SK-N-SH (cell line): ENCODE results near the gene SEZ6. TPM values are rescaled to one million over a fixed set of nuclear protein-coding genes. Genes with fewer than 3 reads are reported as not detected.

ENCODE experiments used
- CTCF ChIA-PET: fragments of 300-600, 350-600 bp; formaldehyde crosslinking; extraction: SDS; loops from one replicate; lab custom pipeline; 2021; lab: Yijun Ruan, JAX
- POLR2A ChIA-PET: fragments of 350-600 bp; sonication (Branson Sonifier 250); formaldehyde crosslinking; extraction: SDS; loops from one replicate; lab custom pipeline; 2020; ENCODE audit warnings: antibody characterized with exemption, inconsistent platforms; lab: Yijun Ruan, JAX
- DNase-seq: peaks from one replicate; pipeline ENCODE4 v3.0.0; 2012
- H2AFZ ChIP-seq: fragments of 200-600 bp; sonication (generic); 2 replicates; pipeline ENCODE4 v1.8.1; 2016; ENCODE audit warnings: antibody characterized with exemption, mild to moderate bottlenecking, low read depth
- H3F3A ChIP-seq: fragments of 200-600 bp; sonication (generic); replicated peaks from 2 replicates; pipeline ENCODE3; 2016; ENCODE audit warnings: antibody characterized with exemption, mild to moderate bottlenecking; ENCODE audit not compliant: insufficient read depth
- H3K27ac ChIP-seq, 2 experiments: fragments of 200-500 bp in 1 of 2; fragments of 200-600 bp in 1 of 2; sonication (Bioruptor generic) in 1 of 2; sonication (generic), shearing (Covaris generic) in 1 of 2; 2 replicates each; pipeline versions ENCODE4 v1.5.1 to v1.6.1; 2014 to 2016; ENCODE audit warnings: low read depth in 2 of 2, inconsistent platforms in 1 of 2, low read length in 1 of 2, mild to moderate bottlenecking in 1 of 2, mixed read lengths in 1 of 2
- H3K27me3 ChIP-seq: fragments of 200-600 bp; sonication (generic), shearing (Covaris generic); 2 replicates; pipeline ENCODE4 v1.6.1; 2016; ENCODE audit warnings: mixed run types; ENCODE audit not compliant: insufficient read depth
- H3K36me3 ChIP-seq, 2 experiments: fragments of 200-500 bp in 1 of 2; fragments of 200-600 bp in 1 of 2; sonication (Bioruptor generic) in 1 of 2; sonication (generic) in 1 of 2; replicated peaks in 1 of 2; 2 replicates each; pipeline versions ENCODE3 to v1.5.1; 2014 to 2016; ENCODE audit warnings: low read length in 1 of 2, mild to moderate bottlenecking in 1 of 2; ENCODE audit not compliant: insufficient read depth in 2 of 2, control insufficient read depth in 1 of 2
- H3K4me1 ChIP-seq, 2 experiments: fragments of 200-500 bp in 1 of 2; fragments of 200-600 bp in 1 of 2; sonication (Bioruptor generic) in 1 of 2; sonication (generic), shearing (Covaris generic) in 1 of 2; 2 replicates each; pipeline versions ENCODE4 v1.5.1 to v1.6.1; 2014 to 2016; ENCODE audit warnings: low read depth in 1 of 2, low read length in 1 of 2, mixed run types in 1 of 2; ENCODE audit not compliant: insufficient read depth in 2 of 2, control insufficient read depth in 1 of 2
- H3K4me2 ChIP-seq: fragments of 200-600 bp; sonication (generic), shearing (Covaris generic); 2 replicates; pipeline ENCODE4 v1.6.1; 2017; ENCODE audit warnings: mixed run types
- H3K4me3 ChIP-seq, 2 experiments: fragments of 200-500 bp in 1 of 2; fragments of 200-600 bp in 1 of 2; sonication (Bioruptor generic) in 1 of 2; sonication (generic), shearing (Covaris generic) in 1 of 2; 2 replicates each; pipeline versions ENCODE4 v1.5.1 to v1.8.1; 2014 to 2016; ENCODE audit warnings: low read depth in 2 of 2, inconsistent platforms in 1 of 2, low read length in 1 of 2, mild to moderate bottlenecking in 1 of 2, mixed read lengths in 1 of 2, moderate library complexity in 1 of 2
- H3K79me2 ChIP-seq: fragments of 200-600 bp; sonication (generic); 2 replicates; pipeline ENCODE4 v1.8.1; 2017; ENCODE audit warnings: mild to moderate bottlenecking; ENCODE audit not compliant: insufficient read depth
- H3K9ac ChIP-seq: fragments of 200-600 bp; sonication (generic); 2 replicates; pipeline ENCODE4 v1.6.1; 2017; ENCODE audit warnings: mixed run types
- H3K9me2 ChIP-seq: fragments of 200-600 bp; sonication (generic); 2 replicates; pipeline ENCODE4 v1.6.1; 2017; ENCODE audit warnings: mixed run types
- H3K9me3 ChIP-seq: fragments of 200-600 bp; sonication (generic); 2 replicates; pipeline ENCODE4 v1.6.1; 2017; ENCODE audit warnings: mixed run types, mild to moderate bottlenecking, moderate library complexity
- H4K20me1 ChIP-seq: fragments of 200-600 bp; sonication (generic); 2 replicates; pipeline ENCODE4 v1.6.1; 2017; ENCODE audit warnings: mild to moderate bottlenecking, mixed run types; ENCODE audit not compliant: insufficient read depth
- EP300 ChIP-seq, 2 experiments: IDR thresholded peaks; 2 replicates each; pipeline versions ENCODE4 v1.4.0 to v1.6.1; 2012; ENCODE audit warnings: borderline replicate concordance in 1 of 2, low read depth in 1 of 2, low read length in 1 of 2
- FOSL2 ChIP-seq: IDR thresholded peaks from 2 replicates; pipeline ENCODE4 v1.4.0; 2012; ENCODE audit warnings: low read depth, mild to moderate bottlenecking, moderate library complexity, borderline replicate concordance
- FOXJ3 ChIP-seq: sonication (generic); formaldehyde crosslinking; IDR thresholded peaks from 2 replicates; pipeline ENCODE4 v1.5.1; 2020; ENCODE audit warnings: mild to moderate bottlenecking, missing genetic modification reagents
- FOXM1 ChIP-seq: IDR thresholded peaks from 2 replicates; pipeline ENCODE4 v1.4.0; 2012; ENCODE audit warnings: low read depth, mild to moderate bottlenecking
- GABPA ChIP-seq: IDR thresholded peaks from 2 replicates; pipeline ENCODE4 v1.4.0; 2012; ENCODE audit warnings: low read depth, mild to moderate bottlenecking
- JUND ChIP-seq: IDR thresholded peaks from 2 replicates; pipeline ENCODE4 v1.4.0; 2012
- MEF2A ChIP-seq: IDR thresholded peaks from 2 replicates; pipeline ENCODE4 v1.4.0; 2012; ENCODE audit warnings: low read depth, borderline replicate concordance
- NFIC ChIP-seq: IDR thresholded peaks from 2 replicates; pipeline ENCODE4 v1.4.0; 2012; ENCODE audit warnings: borderline replicate concordance
- NRF1 ChIP-seq: IDR thresholded peaks from 2 replicates; pipeline ENCODE4 v1.6.1; 2012; ENCODE audit warnings: low read depth, mild to moderate bottlenecking, low read length
- PBX3 ChIP-seq: IDR thresholded peaks from 2 replicates; pipeline ENCODE4; 2012
- RFX5 ChIP-seq: IDR thresholded peaks from 2 replicates; pipeline ENCODE4 v1.6.1; 2012; ENCODE audit warnings: mild to moderate bottlenecking, improper control_type of control experiment, low read length
- SIN3A ChIP-seq: IDR thresholded peaks from 2 replicates; pipeline ENCODE4 v1.6.1; 2012; ENCODE audit warnings: low read depth, mild to moderate bottlenecking, low read length, moderate library complexity, borderline replicate concordance
- TAF1 ChIP-seq: IDR thresholded peaks from 2 replicates; pipeline ENCODE4 v1.6.1; 2012; ENCODE audit warnings: low read depth, mild to moderate bottlenecking, low read length, moderate library complexity, borderline replicate concordance
- TEAD4 ChIP-seq: IDR thresholded peaks from 2 replicates; pipeline ENCODE4 v1.4.0; 2012; ENCODE audit warnings: mild to moderate bottlenecking, borderline replicate concordance; ENCODE audit not compliant: insufficient read depth
- USF1 ChIP-seq: IDR thresholded peaks from 2 replicates; pipeline ENCODE4 v1.4.0; 2012; ENCODE audit warnings: low read depth, borderline replicate concordance
- ZBTB33 ChIP-seq: IDR thresholded peaks from 2 replicates; pipeline ENCODE4 v1.4.0; 2012; ENCODE audit warnings: low read depth, borderline replicate concordance
- WGBS: methylation state at CpG from one replicate; pipeline ENCODE4 v1.1.6; 2017; ENCODE audit warnings: low lambda C conversion rate; 5-methylcytosine and 5-hydroxymethylcytosine counted together
- polyA plus RNA-seq, 3 experiments: library from polyadenylated mRNA; depleted of rRNA; stranded (reverse); fragments of >200 nt; gene quantifications; 2 replicates each; pipeline ENCODE4 v1.2.3, GENCODE V29; 2012

SEZ6 gene
- polyA plus RNA-seq, 1 of the 3 experiments (the other 2 are of a cell fraction), result 0.12 TPM

GRCh38 chr17:29041091-29041490 lies 35.3 kb upstream of the SEZ6 start:
- no peaks in the 10 kb centered on the region for H3K36me3 ChIP-seq
- H3K9me3 ChIP-seq, result no peaks in the 10 kb centered on the region
- DNase-seq, result no peak
- H3K4me2 ChIP-seq, result no peak overlapping the region
- no peak for TF ChIP-seq NFIC
- TF ChIP-seq MEF2A, result no peak
- TF ChIP-seq EP300 (IDR thresholded peaks at IDR 0.05; ENCODE audit: borderline replicate concordance in 1 of 2, low read depth in 1 of 2, low read length in 1 of 2), result no peak
- no peak for TF ChIP-seq ZBTB33
- TF ChIP-seq FOXJ3, result no peak
- no peak for TF ChIP-seq RFX5
- TF ChIP-seq FOXM1, result no peak
- no peak for TF ChIP-seq GABPA
- no peak for TF ChIP-seq NRF1
- TF ChIP-seq JUND, result no peak
- TF ChIP-seq TEAD4, result no peak
- peaks cover 12% of the 10 kb centered on the region for H3F3A ChIP-seq
- no peak overlapping the region for H3K4me3 ChIP-seq
- ChIA-PET POLR2A (no interaction called here), CTCF (interaction anchor here (0.9 to 13.8 kb wide), 5 partner anchors 14 to 87 kb away, joined by 3 to 180 read pairs (median 5); no protein-coding TSS in a partner anchor)
- no peak overlapping the region for H2AFZ ChIP-seq
- H3K9ac ChIP-seq, result no peak overlapping the region
- no peaks in the 10 kb centered on the region for H3K79me2 ChIP-seq
- no peak overlapping the region for H3K27ac ChIP-seq
- H3K9me2 ChIP-seq, result no peaks in the 10 kb centered on the region
- no peaks in the 10 kb centered on the region for H4K20me1 ChIP-seq
- H3K4me1 ChIP-seq, result peaks cover 40 to 43% of the 10 kb centered on the region in 2 experiments; a peak in 3 of 4 replicates
- WGBS, result 94% methylated on average over 2 of the region's 2 CpGs
- peaks cover 10% of the 10 kb centered on the region; the same call in 1 of the 2 replicates for H3K27me3 ChIP-seq

- Histone ChIP-seq H4K20me1 (no peaks in the 10 kb centered on the region), H3K4me2 (no peak overlapping the region), H3K9me3 (0 out of 2 replicates have a peak, but pooled peaks cover 2% of the 10 kb centered on the region), H3K9ac (no peak overlapping the region), H2AFZ (no peak overlapping the region; the same call in 1 of the 2 replicates), H3K4me3 (no peak overlapping the region), H3K36me3 (no peaks in the 10 kb centered on the region), H3F3A (peaks cover 12% of the 10 kb centered on the region), H3K27me3 (peaks cover 17% of the 10 kb centered on the region; the same call in 1 of the 2 replicates), H3K79me2 (no peaks in the 10 kb centered on the region), H3K9me2 (no peaks in the 10 kb centered on the region), H3K4me1 (peaks cover 39 to 40% of the 10 kb centered on the region in 2 experiments; a peak in 3 of 4 replicates), H3K27ac (peak overlapping the region in 1 of 2 experiments; percentile 25; a peak in 1 of 4 replicates)
- TF ChIP-seq TAF1 (no peak), USF1 (no peak), ZBTB33 (no peak), NFIC (0 out of 2 replicates have a peak, but pooled peaks have one; percentile 24), JUND (no peak), PBX3 (no peak), FOSL2 (peak; percentile 21; the same call in 1 of the 2 replicates), TEAD4 (no peak), SIN3A (no peak), GABPA (no peak)
- POLR2A ChIA-PET, result no interaction called here
- CTCF ChIA-PET, result interaction anchor here (0.7 to 13.8 kb wide), 6 partner anchors 8 to 80 kb away, joined by 3 to 180 read pairs (median 4); no protein-coding TSS in a partner anchor
- DNase-seq, result no peak
- WGBS, result 71% methylated on average over 13 of the region's 13 CpGs
Observed at GRCh38 chr17:29039764-29040598, 34.1 kb upstream of the SEZ6 start.
